DOHH2 (cell line): ENCODE results near the gene PIK3CB.

Source experiments
- CTCF ChIP-seq: fragments of 200-600 bp; sonication (generic); IDR thresholded peaks from one replicate; pipeline ENCODE4 v1.5.1; 2014; ENCODE audit warnings: antibody characterized with exemption, mild to moderate bottlenecking, low read depth, low read length; ENCODE audit not compliant: poor library complexity, severe bottlenecking
- EZH2phosphoT487 ChIP-seq: fragments of 200-600 bp; sonication (generic); IDR thresholded peaks from 2 replicates; pipeline ENCODE4 v1.6.1; 2017; ENCODE audit warnings: borderline replicate concordance, mild to moderate bottlenecking, antibody characterized with exemption, low read length, moderate library complexity, mixed read lengths

- no peak for TF ChIP-seq CTCF
- TF ChIP-seq EZH2phosphoT487 = no peak
Observed at GRCh38 chr3:138620431-138620830, 214.3 kb downstream of the PIK3CB start.
